ENCODE results near the gene CRY1.
A peak's percentile ranks its signal among the peaks of the same experiment; 100 is the strongest.
"Not testable (repeated sequence)": the region's sequence is repeated elsewhere in the genome, so short reads cannot be mapped to it uniquely, and the experiment has no call there.

Gene CRY1

DNA sequence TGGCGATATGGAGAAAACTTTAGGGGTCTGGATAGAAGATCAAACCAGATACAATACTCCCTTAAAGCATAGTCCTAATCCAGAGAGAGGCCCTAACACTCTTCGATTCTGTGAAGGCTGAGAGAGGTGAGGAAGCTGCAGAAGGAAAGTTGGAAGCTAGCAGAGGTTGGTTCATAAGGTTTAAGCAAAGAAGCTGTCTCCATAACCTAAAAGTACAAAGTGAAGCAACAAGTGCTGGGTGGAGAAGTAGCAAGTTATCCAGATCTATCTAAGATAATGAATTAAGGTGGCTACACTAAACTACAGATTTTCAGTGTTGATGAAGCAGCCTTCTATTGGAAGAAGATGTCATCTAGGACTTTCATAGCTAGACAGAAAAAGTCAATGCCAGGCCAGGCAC is 81.8 kb downstream of the CRY1 start:
- DNase-seq (ENCODE audit: low read depth in 2 of 3, low spot score in 2 of 3): no peak

DNA sequence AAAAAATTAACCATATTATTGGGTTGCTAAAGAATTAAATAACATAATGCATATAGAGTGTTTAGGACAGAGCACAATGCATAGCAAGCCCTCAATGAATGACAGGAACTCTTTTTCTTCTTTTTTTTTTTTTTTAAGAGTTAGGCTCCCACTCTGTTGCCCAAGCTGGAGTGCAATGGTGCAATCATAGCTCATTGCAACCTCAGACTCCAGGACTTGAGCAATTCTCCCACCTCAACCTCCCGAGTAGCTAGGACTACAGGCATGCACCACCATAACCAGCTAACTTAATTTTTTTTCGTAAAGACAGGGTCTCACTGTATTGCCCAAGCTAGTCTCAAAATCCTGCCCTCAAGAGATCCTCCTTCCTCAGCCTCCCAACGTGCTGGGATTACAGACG is 85.9 kb downstream of the CRY1 start:
- DNase-seq (ENCODE audit: low read depth in 2 of 3, low spot score in 2 of 3): no peak

DNA sequence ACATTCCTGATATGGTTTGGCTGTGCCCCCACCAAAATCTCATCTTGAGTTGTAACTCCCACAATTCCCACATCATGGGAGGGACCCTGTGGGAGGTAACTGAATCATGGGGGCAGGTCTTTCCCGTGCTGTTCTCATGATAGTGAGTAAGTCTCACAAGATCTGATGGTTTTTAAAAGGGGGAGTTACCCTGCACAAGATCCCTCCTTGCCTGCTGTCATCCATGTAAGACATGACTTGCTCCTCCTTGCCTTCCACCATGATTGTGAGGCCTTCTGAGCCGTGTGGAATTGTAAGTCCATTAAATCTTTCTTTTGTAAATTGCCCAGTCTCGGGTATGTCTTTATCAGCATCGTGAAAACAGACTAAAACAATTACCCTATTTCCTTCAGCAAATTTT is 90.7 kb downstream of the CRY1 start:
- DNase-seq (ENCODE audit: low read depth in 2 of 3, low spot score in 2 of 3): not testable (repeated sequence)

DNA sequence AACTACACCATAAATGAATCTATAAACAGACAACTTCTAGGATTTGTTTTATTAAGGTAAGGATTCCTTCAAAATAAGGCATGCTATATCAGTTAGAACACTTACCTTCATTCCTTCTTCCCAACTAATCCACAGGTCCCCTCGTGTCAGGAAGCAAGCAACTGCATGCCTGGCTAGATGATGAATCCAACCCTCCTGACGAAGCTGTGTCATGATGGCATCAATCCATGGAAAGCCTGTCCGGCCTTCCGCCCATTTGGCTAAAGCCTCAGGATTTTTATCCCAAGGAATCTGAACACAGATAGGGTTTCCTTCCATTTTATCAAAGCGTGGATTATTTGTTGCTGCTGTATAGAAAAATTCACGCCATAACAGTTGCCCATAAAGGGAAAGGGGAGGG is 93.9 kb downstream of the CRY1 start:
- DNase-seq (ENCODE audit: low read depth in 2 of 3, low spot score in 2 of 3): no peak

DNA sequence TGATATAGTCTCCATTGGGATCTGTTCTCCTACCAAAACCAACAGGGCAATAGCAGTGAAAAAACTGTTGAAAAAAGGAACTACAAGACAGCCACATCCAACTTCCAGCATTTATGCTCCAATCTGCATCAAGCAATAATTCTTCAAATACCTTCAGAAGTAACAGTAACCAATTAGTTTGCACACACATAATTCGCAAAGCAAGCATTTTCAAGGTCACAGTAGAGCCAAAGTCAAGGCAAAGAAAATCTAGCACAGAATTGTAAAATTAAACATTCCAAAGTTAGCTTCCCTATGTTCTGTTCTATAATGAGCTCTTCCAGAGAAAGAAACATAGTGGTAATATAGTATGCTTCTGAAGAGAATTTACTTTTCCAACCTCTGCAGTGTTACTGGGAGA is 95.4 kb downstream of the CRY1 start:
- no peak for DNase-seq (ENCODE audit: low read depth in 2 of 3, low spot score in 2 of 3)

DNA sequence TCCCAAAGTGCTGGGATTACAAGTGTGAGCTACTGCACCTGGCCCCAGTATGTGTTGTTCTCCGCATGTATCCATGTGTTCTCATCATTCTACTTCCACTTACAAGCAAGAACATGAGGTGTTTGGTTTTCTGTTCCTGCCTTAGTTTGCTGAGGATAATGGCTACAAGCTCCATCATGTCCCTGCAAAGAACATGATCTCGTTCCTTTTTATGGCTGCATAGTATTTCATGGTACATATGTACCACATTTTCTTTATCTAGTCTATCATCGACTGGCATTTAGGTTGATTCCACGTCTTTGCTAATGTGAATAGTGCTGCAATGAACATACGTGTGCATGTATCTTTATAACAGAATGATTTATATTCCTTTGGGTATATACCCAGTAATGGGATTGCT is 97.2 kb downstream of the CRY1 start:
- DNase-seq (ENCODE audit: low read depth in 2 of 3, low spot score in 2 of 3): not testable (repeated sequence)

DNA sequence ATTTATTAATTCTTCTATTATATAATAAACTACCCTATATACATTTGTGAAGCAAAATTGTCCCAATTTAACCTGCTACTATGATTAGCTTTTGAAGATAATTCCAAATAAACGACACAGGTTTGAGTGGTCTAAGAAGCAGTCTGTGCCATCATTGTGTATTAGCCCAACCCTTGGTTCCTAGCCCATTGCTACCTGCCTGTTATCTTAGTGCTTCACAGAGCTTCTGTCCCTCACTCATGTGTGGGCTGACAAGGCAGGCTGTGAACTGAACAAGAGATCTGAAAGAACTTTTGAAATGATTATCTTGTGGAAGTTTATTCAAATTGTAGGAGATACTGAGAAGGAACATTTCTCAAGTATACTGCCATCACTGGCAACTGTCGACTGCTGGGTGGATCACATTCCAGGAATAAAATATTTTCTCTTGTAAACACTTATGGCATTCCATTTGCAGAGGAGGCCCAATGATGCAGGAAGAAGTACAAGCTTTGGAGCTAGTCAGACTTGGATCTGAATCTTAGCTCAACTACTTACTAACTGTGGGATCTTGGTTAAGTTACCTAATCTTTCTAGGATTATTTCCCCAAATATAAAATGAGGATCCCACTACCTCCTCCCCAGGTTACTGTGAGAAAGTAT is 98.6 kb downstream of the CRY1 start:
- DNase-seq (ENCODE audit: low read depth in 2 of 3, low spot score in 2 of 3): no peak

DNA sequence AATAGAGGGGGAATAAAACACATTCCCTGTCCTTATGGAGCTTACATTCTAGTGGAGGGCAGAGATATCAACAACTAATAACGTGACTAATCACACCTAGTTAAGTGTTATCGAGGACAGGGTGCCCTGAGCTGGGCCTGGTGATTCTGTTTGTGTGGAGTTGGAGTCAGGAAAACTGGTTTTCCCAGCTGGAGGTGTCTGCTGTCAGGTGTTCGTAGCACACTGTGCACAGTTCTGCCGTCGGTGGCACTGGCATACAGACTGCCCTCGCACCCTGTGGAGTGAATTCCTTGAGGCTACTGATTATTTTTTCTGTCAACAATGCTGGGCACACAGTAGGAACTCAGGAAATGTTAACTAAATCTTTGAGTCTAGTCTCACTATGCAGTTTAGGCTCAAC is 105.5 kb downstream of the CRY1 start:
- DNase-seq (ENCODE audit: low read depth in 2 of 3, low spot score in 2 of 3): no peak

DNA sequence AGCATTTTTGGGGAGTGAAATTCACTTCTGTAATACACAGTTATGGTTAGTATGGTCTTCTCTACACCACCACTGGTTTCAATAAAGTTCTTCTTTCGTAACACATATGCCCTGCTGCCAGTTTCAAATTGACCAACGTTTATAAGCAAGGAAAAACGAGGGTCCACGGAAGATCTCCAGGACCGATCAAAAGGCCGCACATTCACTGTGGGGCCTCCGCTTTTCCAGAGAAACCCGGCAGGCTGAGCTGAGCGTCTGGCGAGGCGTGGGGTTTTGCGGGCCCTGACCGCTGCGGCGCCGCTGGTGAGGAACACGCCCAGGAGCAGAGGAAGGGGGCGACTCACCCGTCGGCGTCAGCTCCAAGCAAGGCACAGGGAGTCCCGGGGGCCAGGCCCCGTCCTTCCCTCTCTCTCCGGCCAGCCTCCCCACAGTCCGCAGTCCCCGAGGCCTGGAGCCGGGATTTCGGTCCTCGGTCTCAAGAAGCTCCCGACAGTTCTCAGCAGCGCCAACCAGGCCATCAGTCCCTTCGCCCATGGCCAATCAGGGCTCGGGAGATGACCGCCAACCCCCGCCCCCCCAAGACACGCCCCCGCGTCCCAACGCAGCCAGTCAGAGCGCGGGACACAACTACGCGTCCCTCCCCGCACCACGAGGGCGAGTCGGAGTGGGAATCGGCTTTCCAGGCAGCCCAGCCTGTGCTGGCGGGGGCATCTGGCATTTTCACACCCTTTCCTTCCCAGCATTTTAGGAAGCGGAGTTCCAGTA is 106.5 kb downstream of the CRY1 start, which contains the start of gene MTERF2:
MTERF2 (minus strand) TSS at position 522 of the 765 bp plus-strand sequence. CDS start 8,432 bp downstream, outside the sequence.
- DNase-seq (ENCODE audit: low read depth in 2 of 3, low spot score in 2 of 3): peak; percentile 56 to 59 (median 56)

DNA sequence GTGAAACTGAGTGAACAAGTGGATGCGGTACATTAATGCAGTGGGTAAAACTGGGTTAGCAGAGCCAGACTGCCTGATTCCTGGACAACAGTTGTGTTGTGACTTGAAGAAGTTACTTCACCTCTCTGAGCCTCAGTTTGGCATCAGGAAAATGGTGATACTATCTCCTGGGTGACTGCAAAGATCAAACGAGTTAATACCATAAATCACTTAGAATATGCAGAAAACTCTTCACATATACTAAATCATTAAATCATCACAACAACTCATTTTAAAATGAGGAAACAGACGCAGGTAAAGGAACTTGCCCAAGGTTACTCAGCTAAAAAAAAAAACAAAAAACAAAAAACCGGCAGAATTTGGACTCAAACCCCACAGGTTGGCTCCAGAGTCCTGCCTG is 107.2 kb downstream of the CRY1 start:
- no peak for DNase-seq (ENCODE audit: low read depth in 2 of 3, low spot score in 2 of 3)

DNA sequence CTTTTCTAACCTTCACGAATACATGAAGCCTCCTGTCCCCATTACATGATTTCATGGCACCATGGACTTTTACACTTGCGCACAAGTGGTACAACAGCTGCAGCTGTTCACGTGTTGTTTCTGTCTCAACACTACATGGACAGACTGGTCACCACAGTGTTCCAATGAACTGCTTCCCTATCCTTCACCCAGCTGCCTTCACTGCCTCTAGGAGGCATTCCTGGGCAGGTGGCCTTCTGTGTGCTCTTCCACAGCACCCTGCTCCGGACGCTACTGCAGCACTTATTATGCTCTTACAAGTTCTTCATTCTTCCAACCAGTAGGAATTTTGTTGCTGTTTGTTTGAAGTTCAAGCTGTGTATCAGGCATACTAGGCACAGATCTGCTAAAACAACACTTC is 107.9 kb downstream of the CRY1 start:
- no peak for DNase-seq (ENCODE audit: low read depth in 2 of 3, low spot score in 2 of 3)

DNA sequence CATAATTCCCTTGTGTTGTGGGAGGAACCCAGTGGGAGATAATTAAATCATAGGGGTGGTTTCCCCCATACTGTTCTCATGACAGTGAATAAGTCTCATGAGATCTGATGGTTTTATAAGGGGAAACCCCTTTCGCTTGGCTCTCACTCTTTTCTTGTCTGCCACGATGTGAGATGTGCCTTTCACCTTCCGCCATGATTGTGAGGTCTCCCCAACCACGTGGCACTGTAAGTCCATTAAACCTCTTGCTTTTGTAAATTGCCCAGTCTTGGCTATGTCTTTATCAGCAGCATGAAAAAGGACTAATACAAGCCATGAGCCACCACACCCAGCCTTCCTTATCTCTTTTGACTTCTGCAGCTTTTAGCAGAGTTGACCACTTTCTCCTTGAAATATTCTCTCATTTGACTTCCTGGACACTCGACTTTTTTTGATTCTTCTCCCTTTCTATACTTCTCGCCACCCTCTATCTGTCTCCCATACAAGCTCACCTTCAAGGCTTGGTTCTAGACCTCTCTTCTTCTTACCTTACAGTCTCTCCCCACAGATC is 108.7 kb downstream of the CRY1 start:
- DNase-seq (ENCODE audit: low read depth in 2 of 3, low spot score in 2 of 3): no peak

DNA sequence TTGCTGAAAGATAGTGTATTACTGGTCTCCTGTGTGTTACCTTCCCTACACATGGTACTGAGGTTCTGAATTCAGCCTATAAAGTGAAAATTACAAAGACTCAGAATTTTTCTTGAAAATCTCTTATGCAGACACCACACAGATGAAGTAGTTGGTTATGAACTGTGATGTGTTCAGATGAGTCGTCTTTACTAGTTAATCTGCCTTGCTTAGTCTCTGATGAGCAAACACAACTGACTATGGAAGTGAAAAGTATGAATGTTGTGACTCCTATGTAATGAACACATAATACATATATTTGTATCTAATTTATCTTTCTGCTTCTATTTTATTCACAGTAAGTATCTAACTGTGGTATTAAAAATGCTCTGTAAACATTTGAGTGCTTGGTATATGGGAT is 111.1 kb downstream of the CRY1 start:
- no peak for DNase-seq (ENCODE audit: low read depth in 2 of 3, low spot score in 2 of 3)

DNA sequence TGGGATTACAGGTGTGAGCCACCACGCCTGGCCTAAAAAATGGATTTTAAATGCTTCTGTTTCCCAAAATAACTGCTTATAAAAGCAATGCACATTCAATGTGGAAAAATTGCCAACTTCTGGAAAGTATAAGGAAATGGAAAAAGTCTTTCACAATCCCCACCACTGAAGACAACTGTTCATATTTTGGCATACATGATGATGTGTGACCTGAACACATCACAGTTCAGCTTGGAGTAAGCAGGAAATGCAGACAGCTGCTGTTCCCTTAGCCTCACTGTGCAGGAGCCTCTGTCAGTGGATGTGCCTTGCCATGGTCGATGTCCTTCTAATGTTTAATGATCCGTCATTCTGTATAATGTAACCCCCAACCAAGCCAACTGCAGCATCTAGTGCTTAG is 111.6 kb downstream of the CRY1 start:
- DNase-seq (ENCODE audit: low read depth in 2 of 3, low spot score in 2 of 3): no peak

DNA sequence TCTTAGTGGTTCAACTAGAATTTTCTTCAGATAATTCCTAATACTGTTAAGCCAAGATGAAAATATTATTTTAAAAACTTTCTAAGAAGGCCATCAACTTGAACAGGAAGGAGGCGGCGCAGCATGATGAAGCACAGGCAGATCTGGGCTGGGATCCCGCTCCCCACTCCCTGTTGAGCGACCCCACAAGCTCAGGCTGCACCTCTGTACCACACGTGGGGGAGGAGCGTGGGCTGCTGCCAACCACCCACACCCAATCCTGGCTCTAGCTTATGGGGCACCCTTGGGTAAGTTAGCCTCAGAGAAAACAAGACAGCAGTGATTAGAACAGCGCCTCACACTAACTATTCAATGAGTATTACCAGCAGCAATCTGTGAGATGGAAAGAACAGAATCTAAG is 112.4 kb downstream of the CRY1 start:
- no peak for DNase-seq (ENCODE audit: low read depth in 2 of 3, low spot score in 2 of 3)

DNA sequence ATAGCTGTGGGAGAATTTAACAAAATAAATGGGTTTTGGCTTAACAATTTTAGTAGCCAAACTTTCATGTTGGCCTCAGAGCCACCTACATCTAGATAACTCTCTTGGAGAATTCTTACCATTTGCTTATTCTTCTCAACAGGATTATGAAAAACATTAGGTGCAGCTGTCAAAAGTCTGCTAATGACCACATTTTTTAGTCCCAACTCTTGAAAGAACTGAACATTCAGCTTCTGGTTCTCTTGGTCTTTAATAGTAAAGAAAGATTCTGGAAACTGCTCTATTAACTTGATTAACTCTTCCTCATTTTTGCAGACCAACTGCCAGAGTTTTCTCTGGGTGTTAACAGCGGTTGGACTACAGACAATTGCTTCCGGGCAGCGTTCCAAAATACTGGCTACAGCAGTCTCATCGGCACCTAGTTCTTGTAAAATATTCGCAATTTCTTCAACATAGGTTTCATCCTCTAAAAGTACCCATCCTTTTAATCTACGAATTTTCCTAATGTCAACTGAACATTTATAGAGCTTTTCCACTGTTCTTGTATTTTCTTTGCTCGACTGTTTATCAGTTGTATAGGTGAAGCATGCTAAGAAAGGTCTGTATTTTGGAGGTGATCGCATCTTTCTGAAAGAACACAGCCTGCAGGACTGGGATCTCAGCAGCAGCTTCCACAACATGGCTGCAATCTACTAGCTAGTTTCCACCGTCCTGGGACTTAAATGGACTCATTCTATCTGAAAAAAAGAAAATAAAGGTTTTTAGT is 115.1 kb downstream of the CRY1 start:
- no peak for DNase-seq (ENCODE audit: low read depth in 2 of 3, low spot score in 2 of 3)

DNA sequence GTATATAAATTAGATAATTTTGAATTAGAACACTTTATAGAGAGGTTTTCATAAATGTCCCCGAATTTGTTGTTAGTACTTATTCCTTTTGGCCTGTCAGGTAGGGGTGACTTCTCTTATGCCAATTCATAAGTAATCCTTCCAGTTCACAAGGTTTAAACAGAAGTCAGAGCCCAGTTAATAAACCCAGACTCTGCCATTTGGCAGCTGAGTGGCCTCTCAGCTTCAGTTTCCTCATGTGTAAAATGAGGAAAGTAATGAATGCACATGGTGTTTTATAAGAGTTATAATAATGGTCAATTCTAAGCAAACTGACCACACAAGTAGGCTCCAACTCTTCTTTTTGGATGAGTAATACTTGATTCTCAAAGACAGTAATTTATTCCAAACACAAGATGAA is 116.7 kb downstream of the CRY1 start:
- no peak for DNase-seq (ENCODE audit: low read depth in 2 of 3, low spot score in 2 of 3)

DNA sequence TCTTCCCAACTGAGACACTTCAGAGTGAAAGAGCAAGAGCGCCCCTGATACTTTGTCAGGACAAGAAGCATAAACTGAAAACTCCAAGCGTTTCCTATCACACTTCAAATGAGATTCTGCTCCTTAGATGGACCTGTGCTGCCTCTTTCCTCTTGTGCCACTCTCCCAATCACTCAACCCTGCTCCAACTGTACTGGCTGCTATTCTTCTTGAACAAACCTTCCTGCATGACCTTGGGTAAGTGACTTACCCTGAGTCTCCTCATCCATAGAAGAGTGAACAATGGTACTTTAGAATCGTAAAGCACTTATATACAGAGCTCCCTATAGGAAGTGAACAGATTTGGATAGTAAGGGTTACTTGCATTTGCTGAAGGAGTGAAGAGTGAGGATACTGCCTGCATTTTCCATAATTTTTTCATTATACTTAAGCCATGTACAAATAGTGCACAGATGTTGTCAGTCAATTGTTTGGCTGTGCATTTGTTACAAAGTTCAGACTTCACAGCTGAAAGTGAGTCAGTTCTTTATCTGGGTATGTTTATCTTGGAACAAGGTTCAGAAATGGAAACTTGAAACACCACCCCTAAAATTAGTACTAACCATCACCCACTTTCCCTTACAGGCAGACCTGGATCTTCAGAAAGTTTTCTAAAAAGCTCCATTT is 117.2 kb downstream of the CRY1 start:
- DNase-seq (ENCODE audit: low read depth in 2 of 3, low spot score in 2 of 3): no peak

DNA sequence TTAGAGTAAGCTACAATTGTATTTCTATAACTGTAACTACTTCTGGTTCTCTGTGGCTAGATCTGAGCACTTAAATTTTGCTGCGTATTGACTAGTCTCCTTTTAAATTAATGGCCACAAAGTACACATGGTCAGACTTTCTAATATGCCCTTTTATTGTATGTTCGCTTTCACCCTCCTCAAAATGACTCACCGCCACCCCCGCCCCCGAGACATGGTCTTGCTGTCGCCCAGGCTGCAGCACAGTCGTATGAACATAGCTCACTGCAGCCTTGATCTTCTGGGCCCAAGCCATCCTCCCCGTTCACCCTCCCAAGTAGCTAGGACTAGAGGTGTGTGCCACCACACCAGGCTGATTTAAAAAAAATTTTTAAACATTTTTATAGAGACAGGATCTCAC is 118.3 kb downstream of the CRY1 start:
- no peak for DNase-seq (ENCODE audit: low read depth in 2 of 3, low spot score in 2 of 3)

DNA sequence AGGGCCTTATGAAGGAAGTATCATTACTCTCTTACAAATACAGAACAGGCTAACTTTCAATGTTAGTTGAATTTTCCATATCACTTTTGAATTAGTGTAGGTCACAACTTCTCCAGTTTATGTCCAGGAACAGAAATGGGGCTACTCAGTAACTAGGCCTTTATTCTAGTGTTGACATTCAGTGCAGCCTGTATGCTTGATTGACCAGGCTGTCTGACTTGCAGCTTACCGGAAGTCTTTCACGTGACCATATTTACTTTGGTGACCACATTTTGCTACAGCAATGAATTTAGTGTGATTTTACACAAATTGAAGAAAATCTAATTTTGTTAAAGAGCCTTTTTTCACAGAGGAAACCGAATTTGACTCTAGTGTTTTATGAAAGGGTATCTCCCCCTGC is 118.8 kb downstream of the CRY1 start:
- no peak for DNase-seq (ENCODE audit: low read depth in 2 of 3, low spot score in 2 of 3)

DNA sequence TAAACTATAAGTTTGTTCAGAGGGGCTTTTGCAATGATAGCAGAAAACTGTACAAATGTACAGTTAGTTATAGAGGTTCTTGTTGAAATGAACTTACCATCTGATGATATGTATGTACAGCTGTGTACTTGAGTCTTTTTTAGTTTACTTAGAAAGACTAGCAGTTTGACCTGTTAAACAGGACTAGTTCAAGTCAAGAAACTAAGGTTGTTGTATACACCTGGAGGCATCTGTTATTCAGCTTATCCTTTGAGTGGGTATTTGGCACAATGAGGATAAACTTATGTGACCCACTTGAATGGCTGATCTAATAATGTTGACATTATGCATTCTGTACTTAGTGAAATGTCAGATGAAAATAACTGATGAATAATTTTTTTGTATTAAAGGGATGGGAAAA is 119.8 kb downstream of the CRY1 start:
- DNase-seq (ENCODE audit: low read depth in 2 of 3, low spot score in 2 of 3): no peak

Measured in activated CD8-positive, alpha-beta memory T cell treated with anti-CD3 and anti-CD28 coated beads for 48 hours (primary cell).